ENCODE results near the gene CNTN6. TPM values are rescaled to one million over a fixed set of nuclear protein-coding genes. Genes with fewer than 3 reads are reported as not detected.
"Not testable (repeated sequence)": the region's sequence is repeated elsewhere in the genome, so short reads cannot be mapped to it uniquely, and the experiment has no call there.

Gene CNTN6
- total and polyA plus RNA-seq, 2 donors, result 0.03 to 10.2 TPM

GRCh38 chr3:1355691-1356090 is 262.9 kb downstream of the CNTN6 start:
- Histone ChIP-seq H3K4me1 (ENCODE audit: insufficient read depth) (no peaks in the 10 kb centered on the region), H3K27ac (ENCODE audit: low read depth) (no peak overlapping the region), H3K4me3 (ENCODE audit: low read depth, low read length) (no peak overlapping the region), H3K36me3 (ENCODE audit: insufficient read depth) (peaks cover 3% of the 10 kb centered on the region)
- 47% methylated on average over 3 of the region's 3 CpGs for WGBS
- no peak for DNase-seq (ENCODE audit: extremely low spot score)

GRCh38 chr3:1356101-1356500 is 263.3 kb downstream of the CNTN6 start:
- Histone ChIP-seq H3K4me1 (ENCODE audit: insufficient read depth) (no peaks in the 10 kb centered on the region), H3K4me3 (ENCODE audit: low read depth, low read length) (no peak overlapping the region), H3K36me3 (ENCODE audit: insufficient read depth) (peaks cover 3% of the 10 kb centered on the region), H3K27ac (ENCODE audit: low read depth) (no peak overlapping the region)
- WGBS, result 64% methylated on average over 3 of the region's 3 CpGs
- DNase-seq (ENCODE audit: extremely low spot score), result no peak

GRCh38 chr3:1365528-1365927 is 272.7 kb downstream of the CNTN6 start:
- Histone ChIP-seq H3K4me3 (ENCODE audit: low read depth, low read length) (no peak overlapping the region), H3K4me1 (ENCODE audit: insufficient read depth) (no peaks in the 10 kb centered on the region), H3K27ac (ENCODE audit: low read depth) (no peak overlapping the region), H3K36me3 (ENCODE audit: insufficient read depth) (no peaks in the 10 kb centered on the region)
- WGBS, result 91% methylated on average over 2 of the region's 2 CpGs
- no peak for DNase-seq (ENCODE audit: extremely low spot score)

- 47% methylated on average over 2 of the region's 2 CpGs for WGBS
- Histone ChIP-seq H3K4me3 (ENCODE audit: low read depth, low read length) (no peak overlapping the region), H3K27ac (ENCODE audit: low read depth) (no peak overlapping the region), H3K4me1 (ENCODE audit: insufficient read depth) (no peaks in the 10 kb centered on the region), H3K36me3 (ENCODE audit: insufficient read depth) (no peaks in the 10 kb centered on the region)
- no peak for DNase-seq (ENCODE audit: extremely low spot score)
Measured at GRCh38 chr3:1374471-1374870, 281.6 kb downstream of the CNTN6 start.

- no peaks in the 10 kb centered on the region for H3K4me1 ChIP-seq (ENCODE audit: insufficient read depth)
- H3K27ac ChIP-seq (ENCODE audit: low read depth), result no peak overlapping the region
- no peak for DNase-seq (ENCODE audit: extremely low spot score)
- 66% methylated on average over 1 of the region's 1 CpG for WGBS
- no peaks in the 10 kb centered on the region for H3K36me3 ChIP-seq (ENCODE audit: insufficient read depth)
- no peak overlapping the region for H3K4me3 ChIP-seq (ENCODE audit: low read depth, low read length)
Measured at GRCh38 chr3:1375145-1375544, 282.3 kb downstream of the CNTN6 start.

- H3K4me1 ChIP-seq (ENCODE audit: insufficient read depth), result no peaks in the 10 kb centered on the region
- no peaks in the 10 kb centered on the region for H3K36me3 ChIP-seq (ENCODE audit: insufficient read depth)
- WGBS, result 81% methylated on average over 8 of the region's 8 CpGs
- no peak for DNase-seq (ENCODE audit: extremely low spot score)
- H3K4me3 ChIP-seq (ENCODE audit: low read depth, low read length), result no peak overlapping the region
- H3K27ac ChIP-seq (ENCODE audit: low read depth), result no peak overlapping the region
Measured at GRCh38 chr3:1380926-1381646, 288.3 kb downstream of the CNTN6 start.

- WGBS, result 76% methylated on average over 5 of the region's 5 CpGs
- no peaks in the 10 kb centered on the region for H3K36me3 ChIP-seq (ENCODE audit: insufficient read depth)
- DNase-seq (ENCODE audit: extremely low spot score), result no peak
- H3K27ac ChIP-seq (ENCODE audit: low read depth), result no peak overlapping the region
- no peaks in the 10 kb centered on the region for H3K4me1 ChIP-seq (ENCODE audit: insufficient read depth)
- H3K4me3 ChIP-seq (ENCODE audit: low read depth, low read length), result no peak overlapping the region
Measured at GRCh38 chr3:1381647-1382036, 288.8 kb downstream of the CNTN6 start.

GRCh38 chr3:1387396-1387905 is 294.6 kb downstream of the CNTN6 start:
- DNase-seq (ENCODE audit: extremely low spot score); H3K36me3 ChIP-seq (ENCODE audit: insufficient read depth); H3K4me1 ChIP-seq (ENCODE audit: insufficient read depth); H3K4me3 ChIP-seq (ENCODE audit: low read depth, low read length); H3K27ac ChIP-seq (ENCODE audit: low read depth): not testable (repeated sequence)
- 97% methylated on average over 21 of the region's 23 CpGs for WGBS

- DNase-seq (ENCODE audit: extremely low spot score), result no peak
Measured at GRCh38 chr3:1394188-1394587, 301.4 kb downstream of the CNTN6 start.

GRCh38 chr3:1400571-1400970 is 307.7 kb downstream of the CNTN6 start:
- no peaks in the 10 kb centered on the region for H3K36me3 ChIP-seq (ENCODE audit: insufficient read depth)
- no peak for DNase-seq (ENCODE audit: extremely low spot score)
- 71% methylated on average over 3 of the region's 3 CpGs for WGBS

More at GRCh38 chr3:1394188-1394587, 301.4 kb downstream of the CNTN6 start:
- Histone ChIP-seq H3K4me3 (ENCODE audit: low read depth, low read length) (no peak overlapping the region), H3K27ac (ENCODE audit: low read depth) (no peak overlapping the region), H3K36me3 (ENCODE audit: insufficient read depth) (no peaks in the 10 kb centered on the region), H3K4me1 (ENCODE audit: insufficient read depth) (no peaks in the 10 kb centered on the region)
- 97% methylated on average over 19 of the region's 19 CpGs for WGBS

GRCh38 chr3:1404270-1404962 is 311.6 kb downstream of the CNTN6 start:
- no peaks in the 10 kb centered on the region for H3K36me3 ChIP-seq (ENCODE audit: insufficient read depth)
- H3K27ac ChIP-seq (ENCODE audit: low read depth), result no peak overlapping the region
- DNase-seq (ENCODE audit: extremely low spot score), result no peak
- no peak overlapping the region for H3K4me3 ChIP-seq (ENCODE audit: low read depth, low read length)
- H3K4me1 ChIP-seq (ENCODE audit: insufficient read depth), result no peaks in the 10 kb centered on the region
- 65% methylated on average over 2 of the region's 2 CpGs for WGBS

More at GRCh38 chr3:1400571-1400970, 307.7 kb downstream of the CNTN6 start:
- H3K27ac ChIP-seq (ENCODE audit: low read depth), result no peak overlapping the region
- no peaks in the 10 kb centered on the region for H3K4me1 ChIP-seq (ENCODE audit: insufficient read depth)
- no peak overlapping the region for H3K4me3 ChIP-seq (ENCODE audit: low read depth, low read length)

GRCh38 chr3:1406250-1406649 is 313.4 kb downstream of the CNTN6 start:
- H3K36me3 ChIP-seq (ENCODE audit: insufficient read depth), result no peaks in the 10 kb centered on the region
- no peaks in the 10 kb centered on the region for H3K4me1 ChIP-seq (ENCODE audit: insufficient read depth)
- H3K27ac ChIP-seq (ENCODE audit: low read depth), result no peak overlapping the region
- H3K4me3 ChIP-seq (ENCODE audit: low read depth, low read length), result no peak overlapping the region
- no peak for DNase-seq (ENCODE audit: extremely low spot score)

- no peak for DNase-seq (ENCODE audit: extremely low spot score)
- H3K36me3 ChIP-seq (ENCODE audit: insufficient read depth), result no peaks in the 10 kb centered on the region
- no peak overlapping the region for H3K4me3 ChIP-seq (ENCODE audit: low read depth, low read length)
- WGBS, result 85% methylated on average over 3 of the region's 3 CpGs
- no peaks in the 10 kb centered on the region for H3K4me1 ChIP-seq (ENCODE audit: insufficient read depth)
- no peak overlapping the region for H3K27ac ChIP-seq (ENCODE audit: low read depth)
Measured at GRCh38 chr3:1421577-1421976, 328.8 kb downstream of the CNTN6 start.

GRCh38 chr3:1423566-1424089 is 330.8 kb downstream of the CNTN6 start:
- no peaks in the 10 kb centered on the region for H3K4me1 ChIP-seq (ENCODE audit: insufficient read depth)
- no peak overlapping the region for H3K27ac ChIP-seq (ENCODE audit: low read depth)
- H3K36me3 ChIP-seq (ENCODE audit: insufficient read depth), result no peaks in the 10 kb centered on the region
- DNase-seq (ENCODE audit: extremely low spot score), result no peak
- H3K4me3 ChIP-seq (ENCODE audit: low read depth, low read length), result no peak overlapping the region
- WGBS, result 71% methylated on average over 3 of the region's 3 CpGs
